ENCODE results near the gene GPR162.
"Not testable (repeated sequence)": the region's sequence is repeated elsewhere in the genome, so short reads cannot be mapped to it uniquely, and the experiment has no call there.

Gene GPR162

DNA sequence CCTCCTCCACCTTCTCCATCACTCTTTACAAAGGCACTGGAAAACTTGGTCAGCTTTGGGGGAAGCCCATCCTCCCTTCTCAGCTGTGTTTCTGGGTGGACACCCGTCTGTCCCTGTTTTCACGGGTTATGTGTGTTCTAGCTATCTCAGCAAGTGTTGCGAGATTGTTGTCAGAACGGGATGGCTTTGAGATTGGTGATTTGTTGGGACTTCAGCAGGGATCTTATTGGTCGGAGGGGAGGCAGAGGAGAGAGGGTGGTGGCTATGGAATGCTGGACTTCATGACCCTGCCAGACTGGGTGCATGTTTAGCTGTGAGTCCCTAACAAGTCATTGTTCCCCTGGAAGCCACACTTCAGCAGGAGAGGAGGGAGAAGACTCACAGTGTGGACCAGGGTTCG is 32.4 kb downstream of the GPR162 start:
- no peak for DNase-seq (ENCODE audit: low read depth in 2 of 2)

DNA sequence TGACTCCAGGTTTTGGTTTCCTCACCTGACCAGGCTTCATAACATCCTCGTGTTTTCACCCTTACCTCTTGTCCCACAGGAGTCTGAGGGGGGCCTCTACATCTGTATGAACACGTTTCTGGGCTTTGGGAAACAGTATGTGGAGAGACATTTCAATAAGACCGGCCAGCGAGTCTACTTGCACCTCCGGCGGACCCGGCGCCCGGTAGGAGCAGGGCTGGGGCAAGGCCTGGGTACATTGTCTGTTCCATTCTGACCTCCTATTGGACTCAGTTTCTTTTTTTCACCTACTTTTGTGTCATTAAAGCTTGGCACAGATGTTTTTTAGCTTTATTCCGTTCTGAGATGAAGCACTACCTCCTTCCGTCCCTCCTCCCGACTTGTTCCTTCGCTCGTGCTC is 33.7 kb downstream of the GPR162 start:
- DNase-seq (ENCODE audit: low read depth in 2 of 2): no peak

GRCh38 chr12:6858799-6859198 is 37.2 kb downstream of the GPR162 start:
- DNase-seq (ENCODE audit: low read depth in 2 of 2): no peak

GRCh38 chr12:6860116-6860515 is 38.5 kb downstream of the GPR162 start:
- DNase-seq (ENCODE audit: low read depth in 2 of 2): no peak

- DNase-seq (ENCODE audit: low read depth in 2 of 2): no peak
Measured at GRCh38 chr12:6860942-6861341, 39.3 kb downstream of the GPR162 start.

DNA sequence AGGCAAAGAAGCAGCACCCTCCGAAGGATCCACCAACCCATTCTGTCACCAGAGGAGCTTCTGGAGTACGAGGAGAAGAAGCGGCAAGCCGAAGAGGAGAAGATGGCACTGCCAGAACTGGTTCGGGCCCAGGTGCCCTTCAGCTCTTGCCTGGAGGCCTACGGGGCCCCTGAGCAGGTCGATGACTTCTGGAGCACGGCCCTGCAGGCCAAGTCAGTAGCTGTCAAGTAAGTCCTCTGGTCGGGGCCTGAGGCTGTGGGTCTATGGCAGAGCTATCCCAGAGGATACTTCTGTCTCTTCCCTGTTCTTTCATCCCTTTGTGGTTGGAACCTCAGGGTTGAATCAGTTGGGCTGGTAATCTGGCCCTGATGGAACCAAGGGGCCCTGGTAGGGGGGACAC is 39.8 kb downstream of the GPR162 start:
- no peak for DNase-seq (ENCODE audit: low read depth in 2 of 2)

GRCh38 chr12:6863033-6863432 is 41.4 kb downstream of the GPR162 start:
- no peak for DNase-seq (ENCODE audit: low read depth in 2 of 2)

DNA sequence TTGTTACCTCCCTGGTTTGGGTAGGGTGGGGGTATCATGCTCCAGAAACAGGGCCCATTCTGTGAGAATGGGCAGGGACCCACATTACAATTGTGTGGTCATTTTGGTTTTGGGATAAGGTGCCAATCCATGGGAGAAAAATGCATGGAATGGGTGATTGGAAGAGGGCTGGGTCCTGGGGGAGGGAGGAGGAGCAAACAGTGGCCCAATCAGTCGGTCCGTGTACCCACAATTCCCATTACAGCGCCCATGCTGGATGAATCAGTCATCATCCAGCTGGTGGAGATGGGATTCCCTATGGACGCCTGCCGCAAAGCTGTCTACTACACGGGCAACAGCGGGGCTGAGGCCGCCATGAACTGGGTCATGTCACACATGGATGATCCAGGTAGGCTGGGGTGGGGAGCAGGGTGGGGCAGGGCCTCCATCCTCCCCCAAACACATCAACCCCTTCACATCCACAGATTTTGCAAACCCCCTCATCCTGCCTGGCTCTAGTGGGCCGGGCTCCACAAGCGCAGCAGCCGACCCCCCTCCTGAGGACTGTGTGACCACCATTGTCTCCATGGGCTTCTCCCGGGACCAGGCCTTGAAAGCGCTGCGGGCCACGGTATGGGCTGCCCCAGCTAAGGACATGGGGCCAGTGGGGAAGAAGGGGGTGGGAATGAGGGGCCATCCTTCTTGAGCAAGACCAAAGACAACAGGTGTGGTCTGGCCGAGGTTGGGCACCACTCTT is 42.1 kb downstream of the GPR162 start:
- DNase-seq (ENCODE audit: low read depth in 2 of 2): no peak

DNA sequence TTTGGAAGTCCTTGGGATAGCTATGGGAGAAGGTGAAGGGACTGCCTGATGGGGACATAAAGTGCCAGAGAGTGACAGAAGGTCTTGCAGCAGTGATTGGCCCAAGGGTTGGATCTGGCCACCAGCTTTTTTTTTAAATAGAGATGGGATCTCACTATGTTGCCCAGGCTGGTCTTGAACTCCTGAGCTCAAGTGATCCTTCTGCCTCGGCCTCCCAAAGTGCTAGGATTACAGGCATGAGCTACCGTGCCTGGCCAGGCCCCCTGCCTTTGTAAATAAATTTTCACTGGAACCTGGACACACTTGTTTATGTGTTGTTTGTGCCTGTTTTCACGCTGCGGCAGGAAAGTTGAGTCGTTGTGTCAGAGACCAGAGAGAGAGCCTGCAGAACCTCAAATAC is 43.7 kb downstream of the GPR162 start:
- DNase-seq (ENCODE audit: low read depth in 2 of 2): not testable (repeated sequence)

GRCh38 chr12:6866163-6866919 is 44.7 kb downstream of the GPR162 start:
- DNase-seq (ENCODE audit: low read depth in 2 of 2): no peak

- no peak for DNase-seq (ENCODE audit: low read depth in 2 of 2)
Measured at GRCh38 chr12:6866920-6867412, 45.3 kb downstream of the GPR162 start.

DNA sequence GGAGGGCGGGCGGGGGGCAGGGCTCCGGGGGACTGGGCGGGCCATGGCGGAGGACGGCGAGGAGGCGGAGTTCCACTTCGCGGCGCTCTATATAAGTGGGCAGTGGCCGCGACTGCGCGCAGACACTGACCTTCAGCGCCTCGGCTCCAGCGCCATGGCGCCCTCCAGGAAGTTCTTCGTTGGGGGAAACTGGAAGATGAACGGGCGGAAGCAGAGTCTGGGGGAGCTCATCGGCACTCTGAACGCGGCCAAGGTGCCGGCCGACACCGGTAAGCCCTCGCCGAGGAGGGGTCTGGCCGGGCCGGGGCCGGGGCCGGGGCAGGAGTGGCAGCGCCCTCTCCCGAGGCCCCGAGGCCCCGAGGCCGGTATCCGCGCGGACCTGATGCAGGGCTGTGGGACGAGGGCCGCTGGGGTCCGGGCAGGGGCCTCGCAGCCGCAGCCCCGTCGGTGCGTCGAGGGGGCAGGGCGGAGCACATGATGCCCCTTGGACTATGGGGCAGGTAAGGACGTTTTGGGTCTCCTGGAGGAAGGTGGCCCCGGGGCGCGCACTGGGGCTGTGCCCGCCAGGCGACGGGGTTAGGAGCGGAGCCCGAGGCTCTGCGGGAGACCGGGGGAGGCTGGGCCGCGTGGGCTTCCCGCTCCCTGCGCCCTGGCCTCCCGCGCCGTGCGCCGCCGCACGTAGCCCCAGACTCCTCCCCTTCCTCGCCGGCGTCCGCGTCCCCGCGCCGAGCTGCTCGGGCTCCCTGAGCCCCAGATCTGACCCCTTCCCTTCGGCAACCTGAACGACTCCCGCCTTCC is 46.0 kb downstream of the GPR162 start, which contains the start of gene TPI1:
Gene TPI1, plus strand, starts transcription at position 119 of the 798 bp plus-strand sequence. Its CDS starts 36 bp downstream, at position 155.
- peak; percentile 63 to 65 for DNase-seq (ENCODE audit: low read depth in 2 of 2)

- DNase-seq (ENCODE audit: low read depth in 2 of 2): no peak
Measured at GRCh38 chr12:6868211-6869048, 46.8 kb downstream of the GPR162 start.

DNA sequence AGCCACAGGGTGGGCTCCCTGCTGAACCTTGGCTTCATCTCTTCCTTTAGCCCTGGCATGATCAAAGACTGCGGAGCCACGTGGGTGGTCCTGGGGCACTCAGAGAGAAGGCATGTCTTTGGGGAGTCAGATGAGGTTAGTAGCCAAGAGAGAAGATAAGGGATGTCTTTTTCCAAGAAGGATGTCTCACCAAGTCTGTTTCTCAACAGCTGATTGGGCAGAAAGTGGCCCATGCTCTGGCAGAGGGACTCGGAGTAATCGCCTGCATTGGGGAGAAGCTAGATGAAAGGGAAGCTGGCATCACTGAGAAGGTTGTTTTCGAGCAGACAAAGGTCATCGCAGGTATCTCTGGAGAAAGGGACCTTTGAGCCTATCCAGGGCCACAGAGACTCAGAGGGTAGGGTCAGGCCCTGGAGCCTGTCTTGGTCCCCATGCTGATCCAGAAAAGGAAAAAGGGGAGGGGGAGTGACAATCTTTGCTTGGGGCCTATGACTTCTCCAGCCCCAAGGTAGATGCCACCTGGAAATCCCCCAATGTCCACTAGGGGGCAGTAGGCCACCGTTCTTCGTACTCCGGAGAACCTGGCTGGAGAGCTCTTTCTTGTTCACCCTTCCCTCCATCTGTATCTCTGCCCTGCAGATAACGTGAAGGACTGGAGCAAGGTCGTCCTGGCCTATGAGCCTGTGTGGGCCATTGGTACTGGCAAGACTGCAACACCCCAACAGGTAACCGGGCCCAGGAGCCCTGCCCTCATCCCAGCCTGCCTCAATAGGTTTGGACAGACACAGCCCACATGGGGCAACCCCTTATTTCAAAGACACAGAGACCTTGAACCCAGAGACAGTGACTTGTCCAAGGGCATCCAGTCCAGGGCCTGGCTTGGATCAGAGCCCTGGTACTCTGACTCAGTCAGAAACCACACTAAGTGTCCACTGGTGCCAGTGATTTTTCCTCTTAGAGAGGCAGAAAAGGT is 47.7 kb downstream of the GPR162 start:
- peak; percentile 75 to 77 for DNase-seq (ENCODE audit: low read depth in 2 of 2)

GRCh38 chr12:6870304-6870703 is 48.7 kb downstream of the GPR162 start:
- not testable (repeated sequence) for DNase-seq (ENCODE audit: low read depth in 2 of 2)

DNA sequence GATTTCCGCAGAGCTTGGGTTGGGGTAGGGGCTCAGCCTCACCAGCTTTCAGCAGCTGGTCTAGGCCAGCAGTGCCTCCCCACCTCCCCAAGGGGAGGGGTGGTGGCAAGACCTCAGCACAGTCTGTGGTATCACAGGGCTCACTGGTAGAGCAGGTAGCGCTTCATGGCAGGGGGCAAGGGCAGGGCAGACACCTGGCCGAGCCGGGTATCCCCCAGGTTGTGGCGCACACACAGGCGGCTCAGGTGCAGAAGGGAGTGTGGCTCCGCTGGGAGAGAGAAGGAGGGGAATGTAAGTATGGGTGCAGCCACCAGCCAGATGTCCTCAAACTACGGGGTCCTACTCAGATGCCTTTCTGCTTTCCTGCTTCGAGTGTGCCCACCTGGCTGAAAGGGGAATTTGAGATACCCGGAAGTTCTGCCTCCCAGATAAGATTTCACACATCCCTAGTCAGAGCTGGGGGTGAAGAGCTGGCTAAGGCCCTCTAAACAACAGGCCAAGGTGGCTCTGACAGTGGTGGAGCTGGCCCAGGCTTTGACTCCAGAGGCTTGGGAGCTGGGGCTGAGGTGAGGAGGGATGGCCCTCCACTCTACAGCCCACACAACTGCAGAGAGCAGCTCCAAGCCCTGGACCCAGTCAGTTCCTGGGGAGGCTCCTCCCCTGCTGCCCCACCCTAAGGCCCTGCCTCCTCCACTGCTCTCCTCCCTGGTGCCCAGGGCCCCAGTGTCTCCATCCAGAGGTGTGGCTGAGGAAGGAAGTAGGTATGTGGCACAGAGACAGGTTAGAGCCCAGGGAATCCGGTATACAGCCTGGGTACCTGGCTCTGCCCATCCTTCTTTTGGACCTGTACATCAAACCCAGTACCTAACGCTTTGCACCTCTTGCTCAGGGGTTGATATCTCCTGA is 49.7 kb downstream of the GPR162 start:
- no peak for DNase-seq (ENCODE audit: low read depth in 2 of 2)

DNA sequence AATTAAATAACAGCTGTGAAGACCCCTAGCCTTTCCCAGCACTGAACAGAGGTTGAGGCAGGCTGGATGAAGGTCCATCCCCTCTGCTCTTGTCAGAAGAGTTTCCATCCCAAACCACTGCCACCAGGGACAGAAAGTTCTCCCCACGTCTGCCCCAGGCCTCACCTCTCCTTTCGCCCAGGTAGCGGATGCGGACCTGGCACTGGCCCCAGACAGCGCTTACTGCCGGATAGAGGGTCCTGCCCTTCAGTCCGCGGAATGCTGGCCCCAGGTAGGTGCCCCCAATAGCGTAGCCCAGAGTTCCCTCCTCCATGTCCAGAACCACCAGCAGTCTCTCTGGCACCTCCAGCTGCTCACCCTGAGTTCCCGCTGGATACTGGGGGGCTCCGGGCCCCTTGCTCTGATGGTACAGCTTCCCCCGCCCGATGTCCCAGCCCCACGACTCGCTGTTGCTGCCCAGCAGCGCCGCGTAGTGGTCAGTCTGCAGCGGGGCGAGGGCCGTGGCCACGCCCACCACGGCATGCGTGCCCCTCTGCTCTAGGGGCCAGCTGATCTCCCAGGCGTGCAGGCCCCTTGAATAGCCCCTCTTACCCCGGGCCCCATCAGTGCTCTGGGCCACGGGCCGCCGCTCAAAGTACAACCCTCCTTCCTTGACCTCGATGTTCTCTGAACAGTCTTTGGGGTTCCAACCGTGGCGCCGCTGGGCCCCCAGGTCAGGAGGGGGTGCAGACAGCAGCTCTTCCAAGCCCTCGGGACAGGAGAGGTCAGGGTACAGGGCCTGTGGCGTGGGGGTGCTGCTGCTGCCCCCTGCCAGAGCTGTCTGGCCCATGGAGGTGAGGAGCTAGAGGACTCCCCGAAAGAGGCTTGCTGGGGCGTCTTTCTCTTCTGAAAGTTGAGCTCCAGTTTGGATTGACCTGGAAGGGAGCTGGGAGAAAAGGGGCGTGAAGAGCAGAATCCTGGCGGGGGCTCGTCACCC is 50.7 kb downstream of the GPR162 start:
- DNase-seq (ENCODE audit: low read depth in 2 of 2): peak; percentile 54 to 78
